Measurements from ENCODE around the gene CMIP.

DNA sequence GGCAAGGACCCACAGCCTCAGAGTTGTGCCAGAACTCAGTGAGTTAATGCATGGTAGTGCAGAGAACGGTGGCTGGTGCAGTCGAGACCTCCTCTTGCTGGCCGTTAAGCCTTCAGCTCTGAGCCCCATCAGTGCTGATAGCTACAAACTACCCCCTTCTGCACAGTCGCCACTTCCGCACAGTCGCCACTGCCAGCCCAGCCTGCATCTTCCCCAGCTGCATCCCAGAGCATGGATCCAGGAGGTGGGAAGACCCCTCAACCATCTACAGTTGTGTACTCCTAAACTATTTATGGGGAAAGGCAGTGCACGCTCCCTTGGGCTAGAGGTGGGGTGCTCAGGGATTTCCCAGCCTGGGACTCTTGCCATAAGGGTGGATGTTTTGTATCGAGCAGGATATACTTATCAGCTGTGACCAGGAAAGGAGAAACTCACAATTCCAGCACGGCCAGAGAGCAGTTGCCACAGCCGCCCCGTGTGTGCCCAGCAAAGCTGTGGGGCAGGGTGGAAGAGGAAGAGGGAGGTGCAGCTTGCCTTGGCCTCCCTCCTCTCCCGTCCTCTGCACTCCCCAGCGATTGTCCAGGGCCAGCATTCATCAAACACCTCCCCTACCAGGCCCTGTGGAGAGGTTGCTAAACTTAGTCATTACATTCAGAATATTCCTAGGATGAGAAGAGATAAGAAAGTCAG, 49.5 kb upstream of the CMIP start:
- TF ChIP-seq, protein P1, sequence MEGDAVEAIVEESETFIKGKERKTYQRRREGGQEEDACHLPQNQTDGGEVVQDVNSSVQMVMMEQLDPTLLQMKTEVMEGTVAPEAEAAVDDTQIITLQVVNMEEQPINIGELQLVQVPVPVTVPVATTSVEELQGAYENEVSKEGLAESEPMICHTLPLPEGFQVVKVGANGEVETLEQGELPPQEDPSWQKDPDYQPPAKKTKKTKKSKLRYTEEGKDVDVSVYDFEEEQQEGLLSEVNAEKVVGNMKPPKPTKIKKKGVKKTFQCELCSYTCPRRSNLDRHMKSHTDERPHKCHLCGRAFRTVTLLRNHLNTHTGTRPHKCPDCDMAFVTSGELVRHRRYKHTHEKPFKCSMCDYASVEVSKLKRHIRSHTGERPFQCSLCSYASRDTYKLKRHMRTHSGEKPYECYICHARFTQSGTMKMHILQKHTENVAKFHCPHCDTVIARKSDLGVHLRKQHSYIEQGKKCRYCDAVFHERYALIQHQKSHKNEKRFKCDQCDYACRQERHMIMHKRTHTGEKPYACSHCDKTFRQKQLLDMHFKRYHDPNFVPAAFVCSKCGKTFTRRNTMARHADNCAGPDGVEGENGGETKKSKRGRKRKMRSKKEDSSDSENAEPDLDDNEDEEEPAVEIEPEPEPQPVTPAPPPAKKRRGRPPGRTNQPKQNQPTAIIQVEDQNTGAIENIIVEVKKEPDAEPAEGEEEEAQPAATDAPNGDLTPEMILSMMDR (IDR thresholded peaks at IDR 0.05), result no peak
- TF ChIP-seq POLR2A (IDR thresholded peaks at IDR 0.05), result no peak

Measured in thyroid gland (tissue), 4 donors.